MM.1S (cell line): ENCODE measurements around the gene SLC25A11.

Source experiments
- DNase-seq: peaks from one replicate; pipeline ENCODE4 v3.0.0-alpha.2; 2015
- H2AFZ ChIP-seq: fragments of 300-600 bp; sonication (generic); 2 replicates; pipeline ENCODE4 v1.6.0; 2016; ENCODE audit warnings: antibody characterized with exemption, low read length
- H3F3A ChIP-seq: fragments of 300-600 bp; sonication (generic); 2 replicates; pipeline ENCODE4 v1.6.1; 2016; ENCODE audit warnings: mild to moderate bottlenecking, antibody characterized with exemption, low read length, moderate library complexity, mixed read lengths; ENCODE audit not compliant: insufficient read depth
- H3K27ac ChIP-seq: fragments of 300-600 bp; sonication (generic); 2 replicates; pipeline ENCODE4 v1.5.1; 2016; ENCODE audit warnings: mild to moderate bottlenecking, low read length
- H3K27me3 ChIP-seq: fragments of 300-600 bp; sonication (generic); replicated peaks from 2 replicates; pipeline ENCODE4 v1.6.0; 2016; ENCODE audit warnings: low read length; ENCODE audit not compliant: insufficient read depth
- H3K36me3 ChIP-seq: fragments of 300-600 bp; sonication (generic); replicated peaks from 2 replicates; pipeline ENCODE4 v1.6.1; 2016; ENCODE audit warnings: mild to moderate bottlenecking, low read length, mixed read lengths; ENCODE audit not compliant: insufficient read depth
- H3K4me1 ChIP-seq: fragments of 300-600 bp; sonication (generic); 2 replicates; pipeline ENCODE4 v1.6.1; 2016; ENCODE audit warnings: low read length, mixed read lengths
- H3K4me2 ChIP-seq: fragments of 300-600 bp; sonication (generic); 2 replicates; pipeline ENCODE4 v1.6.0; 2016; ENCODE audit warnings: low read depth, low read length
- H3K4me3 ChIP-seq: fragments of 300-600 bp; sonication (generic); 2 replicates; pipeline ENCODE4 v1.5.1; 2016; ENCODE audit warnings: low read length, mixed read lengths
- H3K79me2 ChIP-seq: fragments of 300-600 bp; sonication (generic); 2 replicates; pipeline ENCODE4 v1.6.1; 2016; ENCODE audit warnings: mixed run types, low read length, mixed read lengths
- H3K9ac ChIP-seq: fragments of 300-600 bp; sonication (generic); 2 replicates; pipeline ENCODE4 v1.6.1; 2016; ENCODE audit warnings: low read length, mixed read lengths
- H3K9me2 ChIP-seq: fragments of 300-600 bp; sonication (generic); replicated peaks from 2 replicates; pipeline ENCODE4 v1.6.1; 2016; ENCODE audit warnings: mild to moderate bottlenecking, low read length, mixed read lengths; ENCODE audit not compliant: insufficient read depth
- H3K9me3 ChIP-seq: fragments of 300-600 bp; sonication (generic); replicated peaks from 2 replicates; pipeline ENCODE4 v1.6.1; 2016; ENCODE audit warnings: mild to moderate bottlenecking, low read length, mixed read lengths; ENCODE audit not compliant: insufficient read depth
- H4K20me1 ChIP-seq: fragments of 300-600 bp; sonication (generic); 2 replicates; pipeline ENCODE4 v1.6.1; 2016; ENCODE audit warnings: mild to moderate bottlenecking, low read length, moderate library complexity, mixed read lengths; ENCODE audit not compliant: insufficient read depth
- CTCF ChIP-seq: fragments of 300-600 bp; sonication (generic); IDR thresholded peaks from 2 replicates; pipeline ENCODE4 v1.5.1; 2016; ENCODE audit warnings: antibody characterized with exemption, low read length, mixed read lengths
- EZH2 ChIP-seq: fragments of 300-600 bp; sonication (generic); optimal IDR thresholded peaks from 2 replicates; pipeline ENCODE3; 2017; ENCODE audit warnings: low read depth, mild to moderate bottlenecking, antibody characterized with exemption, low read length, mixed read lengths
- EZH2phosphoT487 ChIP-seq: fragments of 300-600 bp; sonication (generic); IDR thresholded peaks from 2 replicates; pipeline ENCODE4 v1.6.1; 2018; ENCODE audit warnings: antibody characterized with exemption, low read length

The SLC25A11 gene

GRCh38 chr17:4986403-4986802 lies 46.6 kb upstream of the SLC25A11 start:
- TF ChIP-seq CTCF (no peak), EZH2phosphoT487 (no peak), EZH2 (no peak)
- Histone ChIP-seq H3F3A (0 out of 2 replicates have a peak, but pooled peaks cover 3% of the 10 kb centered on the region), H3K79me2 (peaks cover 14% of the 10 kb centered on the region; the same call in 1 of the 2 replicates), H4K20me1 (no peaks in the 10 kb centered on the region), H3K27me3 (no peaks in the 10 kb centered on the region), H3K4me1 (peaks cover 16% of the 10 kb centered on the region; the same call in 1 of the 2 replicates), H3K36me3 (no peaks in the 10 kb centered on the region), H3K9ac (peak overlapping the region; percentile 83; the same call in 1 of the 2 replicates), H3K27ac (no peak overlapping the region), H2AFZ (peak overlapping the region; percentile 96; the same call in 1 of the 2 replicates), H3K9me3 (no peaks in the 10 kb centered on the region), H3K9me2 (no peaks in the 10 kb centered on the region), H3K4me2 (peak overlapping the region; percentile 98), H3K4me3 (peak overlapping the region; percentile 92)
- DNase-seq, result no peak

GRCh38 chr17:4982305-4982704 lies 42.5 kb upstream of the SLC25A11 start:
- H3K9me3 ChIP-seq, result no peaks in the 10 kb centered on the region
- no peaks in the 10 kb centered on the region for H3F3A ChIP-seq
- no peak for TF ChIP-seq EZH2
- no peak for TF ChIP-seq EZH2phosphoT487
- no peak for TF ChIP-seq CTCF
- no peak overlapping the region for H2AFZ ChIP-seq
- no peaks in the 10 kb centered on the region for H3K9me2 ChIP-seq
- no peak for DNase-seq
- H3K79me2 ChIP-seq, result peaks cover 14% of the 10 kb centered on the region; the same call in 1 of the 2 replicates
- H3K27ac ChIP-seq, result no peak overlapping the region
- no peak overlapping the region for H3K4me3 ChIP-seq
- no peak overlapping the region for H3K9ac ChIP-seq
- no peak overlapping the region for H3K4me2 ChIP-seq
- H3K36me3 ChIP-seq, result no peaks in the 10 kb centered on the region
- H3K4me1 ChIP-seq, result peaks cover 10% of the 10 kb centered on the region; the same call in 1 of the 2 replicates
- no peaks in the 10 kb centered on the region for H4K20me1 ChIP-seq
- no peaks in the 10 kb centered on the region for H3K27me3 ChIP-seq

- H3F3A ChIP-seq, result no peaks in the 10 kb centered on the region
- peak; percentile 58 for DNase-seq
- no peaks in the 10 kb centered on the region for H4K20me1 ChIP-seq
- TF ChIP-seq CTCF (peak; percentile 78), EZH2 (no peak)
- no peak overlapping the region for H3K4me2 ChIP-seq
- no peak overlapping the region for H3K4me3 ChIP-seq
- no peaks in the 10 kb centered on the region for H3K9me2 ChIP-seq
- H3K36me3 ChIP-seq, result no peaks in the 10 kb centered on the region
- no peak overlapping the region for H2AFZ ChIP-seq
- no peak overlapping the region for H3K27ac ChIP-seq
- H3K9ac ChIP-seq, result no peak overlapping the region
- H3K27me3 ChIP-seq, result no peaks in the 10 kb centered on the region
- no peaks in the 10 kb centered on the region for H3K9me3 ChIP-seq
- peaks cover 1% of the 10 kb centered on the region; the same call in 1 of the 2 replicates for H3K79me2 ChIP-seq
- H3K4me1 ChIP-seq, result 0 out of 2 replicates have a peak, but pooled peaks cover under 1% of the 10 kb centered on the region
These were observed 40.9 kb upstream of the SLC25A11 start for GRCh38 chr17:4980644-4981216.
